Gastroesophageal sphincter (tissue), 3 donors: ENCODE results near the gene RLBP1.

Source experiments
- CTCF ChIP-seq, 4 experiments: fragments of 200-600 bp in 2 of 4; fragments of 450-650 bp in 2 of 4; sonication (generic) in 1 of 4; IDR thresholded peaks; one replicate each; pipeline ENCODE4 v1.5.1; 2017 to 2019; ENCODE audit warnings: antibody characterized with exemption in 4 of 4, mild to moderate bottlenecking in 2 of 4, moderate library complexity in 2 of 4
- POLR2A ChIP-seq, 2 donors: fragments of 450-650 bp; IDR thresholded peaks; one replicate each; pipeline ENCODE4 v1.6.1; 2017; ENCODE audit warnings: antibody characterized with exemption in 2 of 2, mild to moderate bottlenecking in 2 of 2, moderate library complexity in 1 of 2

- no peak for TF ChIP-seq CTCF (IDR thresholded peaks at IDR 0.05)
- TF ChIP-seq POLR2A (IDR thresholded peaks at IDR 0.05) = no peak
Observed at GRCh38 chr15:89227425-89227824, 6.0 kb upstream of the RLBP1 start.
